GM18861 (cell line): ENCODE measurements around the gene FTH1.
"Not testable (repeated sequence)": the region's sequence is repeated elsewhere in the genome, so short reads cannot be mapped to it uniquely, and the experiment has no call there.

Experiments used
- ATAC-seq: cut with Tn5 transposase; IDR thresholded peaks from one replicate; pipeline ENCODE4 v1.9.1; 2021; ENCODE audit not compliant: unreplicated experiment

The FTH1 gene

DNA sequence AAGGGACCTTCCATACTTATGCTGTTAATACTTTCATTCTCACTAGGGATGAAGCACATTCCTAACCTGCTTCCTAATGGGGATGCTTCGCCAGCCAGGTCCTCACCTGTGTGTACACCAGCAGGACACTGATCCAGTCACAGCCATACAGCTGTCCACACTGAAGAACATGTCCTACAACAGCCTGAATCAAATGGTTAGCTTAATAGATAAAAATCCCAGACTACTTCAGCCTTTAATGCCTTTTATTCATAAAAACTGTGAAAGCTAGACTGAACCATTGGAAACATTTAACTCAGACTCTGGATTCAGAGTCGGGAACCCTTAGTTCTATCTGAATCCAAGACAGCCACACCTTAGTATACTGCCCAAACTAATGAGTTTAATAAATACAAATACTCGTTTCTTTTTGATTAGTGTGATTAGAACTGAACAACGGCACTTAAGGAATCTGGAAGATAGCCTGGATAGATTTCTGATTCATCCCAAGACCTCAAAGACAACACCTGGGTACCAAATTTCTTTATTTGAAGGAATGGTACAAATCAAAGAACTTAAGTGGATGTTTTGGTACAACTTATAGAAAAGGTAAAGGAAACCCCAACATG is 3.3 kb downstream of the FTH1 start:
- ATAC-seq = no peak

DNA sequence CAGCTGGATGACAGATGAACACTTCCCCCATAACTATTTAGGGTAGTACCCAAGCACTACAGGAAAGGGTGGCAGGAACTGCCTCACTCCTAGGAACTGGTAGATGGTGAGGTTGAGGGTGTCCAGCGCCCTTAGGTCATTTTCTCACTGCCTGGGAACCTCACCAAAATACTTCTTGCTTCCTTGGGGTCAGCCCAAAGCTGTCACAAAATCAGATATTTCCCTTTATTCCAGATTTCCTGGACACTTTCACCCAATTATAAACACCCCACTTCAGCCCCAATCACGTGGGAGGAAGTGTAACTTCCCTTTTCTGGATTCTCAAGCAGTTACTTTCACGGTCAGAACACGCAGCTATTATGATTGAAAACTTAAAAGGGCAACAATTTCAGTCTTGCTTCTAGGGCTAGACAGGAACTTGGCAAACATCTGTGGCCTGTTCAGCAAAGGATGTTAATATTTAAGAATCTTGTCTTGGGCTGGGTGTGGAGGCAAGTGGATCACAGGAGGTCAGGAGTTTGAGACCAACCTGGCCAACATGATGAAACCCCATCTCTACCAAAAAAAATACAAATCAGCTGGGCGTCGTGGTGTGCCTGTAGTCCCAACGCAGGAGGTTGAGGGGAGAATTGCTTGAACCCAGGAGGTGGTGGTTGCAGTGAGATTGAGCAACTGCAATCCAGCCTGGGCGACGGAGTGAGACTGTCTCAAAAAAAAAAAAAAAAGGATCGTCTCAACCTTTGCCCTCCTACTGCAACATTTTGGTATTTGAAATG is 4.0 kb downstream of the FTH1 start:
- ATAC-seq = no peak

DNA sequence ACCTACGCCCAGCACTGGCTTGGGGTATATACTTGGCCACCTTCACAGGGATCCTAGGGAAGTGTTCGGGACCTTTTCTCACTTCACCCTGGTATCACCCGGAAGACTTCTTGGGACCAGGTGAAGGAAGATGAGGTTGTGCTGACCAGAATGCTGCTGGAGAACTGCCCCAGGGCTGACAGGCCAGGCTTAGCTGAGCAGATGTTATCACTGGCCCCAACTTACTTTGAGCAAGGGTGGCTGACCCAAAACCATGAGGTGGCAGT is 4.5 kb downstream of the FTH1 start:
- ATAC-seq = no peak

- no peak for ATAC-seq
Measured at GRCh38 chr11:61962213-61963015, 5.0 kb downstream of the FTH1 start.

DNA sequence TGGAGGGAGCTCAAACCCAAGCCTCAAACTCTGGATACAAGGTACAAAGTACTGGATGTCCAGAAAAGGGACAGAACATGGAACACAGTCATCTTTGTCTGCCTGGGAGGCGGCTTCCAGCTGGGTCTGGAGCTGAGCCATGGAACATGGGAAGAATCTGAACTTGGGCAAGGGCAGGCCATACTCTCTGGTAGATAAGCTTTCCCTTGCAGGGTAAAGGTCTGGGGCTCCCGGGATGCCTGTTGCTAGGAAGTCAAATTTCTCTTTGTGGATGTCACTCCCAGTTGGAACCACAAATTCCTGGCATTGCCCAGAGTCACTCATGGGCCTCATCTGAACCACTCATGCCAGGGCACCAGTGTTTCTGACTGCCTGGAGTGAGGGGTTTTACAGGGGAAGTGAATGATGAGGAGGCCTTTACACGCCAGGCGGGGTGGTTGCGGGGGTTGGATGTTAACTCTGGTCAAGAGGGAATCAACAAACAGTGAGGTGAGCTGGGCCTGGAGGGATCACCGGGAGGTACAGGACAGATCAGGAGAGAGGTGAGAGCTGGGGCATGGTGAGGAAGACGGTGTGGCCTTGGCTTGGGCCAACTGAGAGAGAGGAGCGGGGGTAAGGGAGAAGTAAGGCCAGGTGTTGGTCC is 5.7 kb downstream of the FTH1 start:
- ATAC-seq = no peak

DNA sequence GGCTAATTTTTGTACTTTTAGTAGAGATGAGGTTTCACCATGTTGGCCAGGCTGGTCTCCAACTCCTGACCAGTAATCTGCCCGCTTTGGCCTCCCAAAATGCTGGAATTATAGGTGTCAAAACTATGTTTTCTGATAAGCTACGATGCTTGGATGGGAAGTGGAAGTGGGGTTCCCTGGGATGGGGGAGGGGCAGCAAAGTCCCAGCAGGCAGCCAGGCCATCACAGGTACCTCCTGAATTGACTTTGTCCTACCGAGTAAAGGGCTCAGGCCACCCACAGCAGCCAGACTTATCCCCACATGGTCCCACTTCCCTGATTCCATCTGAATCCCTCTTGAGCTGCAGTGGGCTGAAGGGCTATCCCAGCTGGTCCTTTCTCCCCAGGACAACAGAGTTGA is 6.9 kb downstream of the FTH1 start:
- ATAC-seq = no peak

GRCh38 chr11:61959678-61960077 is 7.8 kb downstream of the FTH1 start:
- ATAC-seq = no peak

DNA sequence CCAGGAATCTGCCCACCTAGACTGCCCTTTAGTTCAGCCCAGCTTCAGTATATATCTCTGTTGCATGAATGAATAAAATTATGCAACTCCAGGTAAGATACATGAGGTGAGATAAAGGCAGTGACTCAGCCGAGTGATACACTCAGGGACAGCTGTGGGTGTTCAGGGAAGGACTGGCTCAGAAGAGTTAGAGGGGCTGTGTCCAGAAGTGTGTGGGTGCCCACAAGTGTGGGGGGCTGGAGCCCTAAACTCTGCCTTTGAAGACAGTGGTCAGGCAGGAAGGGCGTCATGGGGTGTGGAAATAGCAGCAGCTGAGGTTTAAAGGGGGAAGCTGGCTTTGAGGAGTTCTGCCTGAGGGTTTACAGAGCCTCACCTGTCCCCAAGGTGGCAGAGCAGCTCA is 8.3 kb downstream of the FTH1 start:
- ATAC-seq = no peak

DNA sequence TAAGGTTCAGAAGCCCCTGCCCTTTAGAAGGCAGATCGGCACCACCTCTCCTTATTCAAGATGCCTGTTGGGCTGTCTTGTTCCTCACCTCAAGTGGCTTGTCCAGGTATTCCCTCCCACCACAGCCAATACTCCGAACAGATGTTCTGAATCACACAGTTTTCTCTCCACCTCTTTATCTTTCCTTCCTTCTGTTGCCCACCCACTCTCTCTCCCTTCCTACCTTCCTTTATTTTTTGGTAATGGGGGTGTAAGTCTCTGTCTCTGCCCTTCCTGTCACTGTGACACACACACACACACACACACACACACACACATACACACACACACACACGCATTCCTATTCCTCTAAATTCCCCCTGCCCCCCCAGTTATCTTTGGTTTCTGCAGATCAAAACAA is 8.8 kb downstream of the FTH1 start:
- ATAC-seq = no peak

DNA sequence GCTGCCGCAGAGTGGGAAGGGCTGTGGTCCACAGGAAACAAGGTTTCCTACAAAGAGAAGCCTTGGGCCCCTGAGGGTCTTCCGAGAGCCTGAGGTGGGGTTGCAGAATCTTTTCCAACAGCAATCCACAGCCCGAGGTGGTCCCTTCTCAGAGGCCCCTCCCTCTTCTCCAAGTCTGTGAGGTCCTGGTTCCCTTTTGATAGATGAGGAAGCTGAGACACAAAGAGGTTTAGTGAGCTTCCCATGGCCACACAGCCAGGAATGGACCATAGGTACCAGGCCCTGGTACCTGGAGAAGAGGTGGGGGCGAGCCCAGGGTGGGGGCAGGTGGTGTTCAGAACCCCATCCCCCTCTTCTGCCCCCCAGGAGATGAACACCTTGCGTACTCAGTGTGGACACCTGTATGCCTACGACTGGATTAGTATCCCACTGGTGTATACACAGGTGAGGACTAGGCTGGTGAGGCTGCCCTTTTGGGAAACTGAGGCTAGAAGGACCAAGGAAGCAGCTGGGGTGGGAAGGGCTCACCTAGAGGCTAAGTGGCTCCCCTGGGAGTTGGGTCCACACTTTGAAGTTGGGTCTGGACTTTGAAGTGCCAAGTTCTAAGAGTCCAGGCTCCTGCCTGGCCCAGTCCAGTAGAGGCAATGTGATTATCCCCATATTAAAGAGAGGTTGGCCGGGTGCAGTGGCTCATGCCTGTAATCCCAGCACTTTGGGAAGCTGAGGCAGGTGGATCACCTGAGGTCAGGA is 10.2 kb downstream of the FTH1 start:
- ATAC-seq = no peak

GRCh38 chr11:61956191-61957020 is 11.0 kb downstream of the FTH1 start:
- no peak for ATAC-seq

DNA sequence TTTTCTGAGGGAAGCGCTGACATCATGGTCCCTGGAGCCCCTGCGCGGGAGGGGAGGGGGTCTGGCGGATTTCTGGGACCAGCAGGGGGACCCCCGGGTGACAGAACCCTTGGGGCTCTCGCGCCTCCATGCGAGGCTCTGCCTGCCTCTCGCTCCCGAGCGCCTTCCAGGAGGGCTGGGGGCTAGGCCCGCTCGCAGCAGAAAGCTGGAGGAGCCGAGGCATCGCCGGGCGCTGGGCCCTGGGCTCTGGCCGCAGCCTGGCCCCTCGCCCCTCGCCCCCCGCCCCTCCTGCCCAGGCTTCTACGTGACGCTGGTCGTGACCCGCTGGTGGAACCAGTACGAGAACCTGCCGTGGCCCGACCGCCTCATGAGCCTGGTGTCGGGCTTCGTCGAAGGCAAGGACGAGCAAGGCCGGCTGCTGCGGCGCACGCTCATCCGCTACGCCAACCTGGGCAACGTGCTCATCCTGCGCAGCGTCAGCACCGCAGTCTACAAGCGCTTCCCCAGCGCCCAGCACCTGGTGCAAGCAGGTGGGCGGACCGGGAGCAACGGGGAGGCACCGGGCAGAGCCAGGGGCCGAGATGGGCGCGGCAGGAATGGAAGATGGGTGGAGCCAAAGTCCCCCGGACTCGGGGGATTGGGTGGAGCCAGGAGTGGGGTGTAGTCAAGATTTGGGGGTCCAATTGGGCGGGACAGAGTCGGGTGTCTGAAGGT is 11.9 kb downstream of the FTH1 start:
- ATAC-seq = no peak

- no peak for ATAC-seq
Measured at GRCh38 chr11:61954851-61955421, 12.5 kb downstream of the FTH1 start.

DNA sequence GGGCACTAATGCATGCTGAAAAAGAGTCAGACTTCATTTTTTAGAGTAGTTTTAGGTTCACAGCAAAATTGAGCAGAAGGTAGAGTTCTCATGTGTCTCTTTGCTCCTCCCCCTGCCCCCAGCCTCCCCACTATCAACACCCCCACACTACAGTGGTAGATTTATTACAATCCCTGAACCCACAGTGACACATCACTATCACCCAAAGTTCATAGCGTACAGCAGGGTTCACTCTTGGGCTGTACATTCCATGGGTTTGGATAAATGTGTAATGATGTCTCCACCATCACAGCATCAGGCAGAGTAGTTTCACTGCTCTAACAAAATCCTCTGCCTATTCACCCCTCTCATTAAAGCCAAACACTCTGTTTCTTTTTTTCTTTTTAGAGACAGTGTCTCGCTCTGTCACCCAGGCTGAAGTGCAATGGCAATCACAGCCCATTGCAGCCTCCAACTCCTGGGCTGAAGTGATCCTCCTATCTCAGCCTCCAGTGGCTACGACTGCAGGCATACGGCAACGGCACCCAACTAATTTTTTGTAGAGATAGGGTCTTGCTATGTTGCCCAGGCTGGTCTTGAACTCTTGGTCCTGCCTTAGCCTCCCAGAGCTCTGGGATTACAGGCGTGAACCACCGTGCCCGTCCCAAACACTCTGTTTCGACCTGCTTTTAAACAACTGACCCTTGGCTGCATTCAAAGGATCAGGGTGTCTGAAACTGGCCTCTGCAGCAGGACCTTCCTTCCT is 13.2 kb downstream of the FTH1 start:
- no peak for ATAC-seq

GRCh38 chr11:61953632-61954031 is 13.8 kb downstream of the FTH1 start:
- ATAC-seq = not testable (repeated sequence)

DNA sequence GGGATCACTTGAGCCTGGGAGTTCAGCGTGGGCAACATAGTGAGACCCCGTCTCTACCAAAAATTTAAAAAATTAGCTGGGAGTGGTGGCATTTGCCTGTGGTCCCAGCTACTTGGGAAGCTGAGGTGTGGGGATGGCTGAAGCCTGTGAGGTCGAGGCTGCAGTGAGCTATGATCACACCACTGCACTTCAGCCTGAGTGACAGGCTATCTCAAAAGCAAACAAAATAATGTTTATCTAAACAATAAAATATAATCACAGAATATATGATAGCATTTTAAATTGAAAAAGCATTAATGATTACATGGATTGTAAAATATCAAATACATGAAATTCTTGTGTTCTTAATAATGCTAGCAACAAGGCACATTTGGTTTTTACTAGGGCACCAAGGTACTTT is 14.6 kb downstream of the FTH1 start:
- ATAC-seq = no peak

DNA sequence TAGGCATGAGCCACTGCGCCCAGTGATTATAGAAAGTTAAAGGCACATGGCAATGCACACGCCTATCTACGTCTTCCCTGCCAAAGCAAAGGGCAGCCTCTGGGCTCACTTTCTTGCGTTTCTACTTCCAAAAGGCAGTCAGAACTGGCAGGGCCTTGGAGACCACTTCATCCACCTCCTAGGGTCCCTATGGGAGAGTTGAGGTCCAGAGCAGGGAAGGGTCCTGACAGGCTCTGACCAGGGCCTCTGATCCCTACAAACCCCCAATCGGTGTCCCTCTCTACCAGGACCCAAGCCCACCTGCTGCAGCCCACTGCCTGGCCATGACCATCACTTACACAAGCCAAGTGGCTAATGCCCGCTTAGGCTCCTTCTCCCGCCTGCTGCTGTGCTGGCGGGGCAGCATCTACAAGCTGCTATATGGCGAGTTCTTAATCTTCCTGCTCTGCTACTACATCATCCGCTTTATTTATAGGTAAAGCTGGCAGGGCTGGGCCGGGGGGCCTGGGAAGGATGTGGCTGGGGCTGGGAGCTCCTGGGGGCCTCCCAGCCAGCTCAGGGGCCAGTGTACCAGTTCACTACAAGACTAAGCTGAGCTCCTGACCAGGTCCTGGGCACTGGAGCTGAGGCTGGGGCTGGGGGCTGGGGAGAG is 15.8 kb downstream of the FTH1 start:
- ATAC-seq = no peak

GRCh38 chr11:61950035-61950547 is 17.3 kb downstream of the FTH1 start, which contains the start of gene BEST1:
Gene BEST1 (plus strand): TSS chr11:61950351. CDS start chr11:61951807, 1,456 bp downstream.
- ATAC-seq = no peak
